Uterus (tissue), 2 donors: ENCODE measurements around the gene EPX.

Experiments used
- POLR2A ChIP-seq, 2 donors: fragments of 450-650 bp; IDR thresholded peaks; one replicate each; pipeline ENCODE4 v1.6.1; 2016; ENCODE audit warnings: antibody characterized with exemption in 2 of 2, mild to moderate bottlenecking in 1 of 2, moderate library complexity in 1 of 2
- TF ChIP-seq, protein P1 (sequence below), 4 experiments: fragments of 200-600 bp in 2 of 4; fragments of 450-650 bp in 2 of 4; sonication (generic) in 2 of 4; IDR thresholded peaks; one replicate each; pipeline ENCODE4 v1.5.1; 2016 to 2019; ENCODE audit warnings: antibody characterized with exemption in 4 of 4, mild to moderate bottlenecking in 2 of 4, moderate library complexity in 1 of 4

GRCh38 chr17:58252141-58252540, 59.6 kb downstream of the EPX start:
- no peak for TF ChIP-seq POLR2A (IDR thresholded peaks at IDR 0.05)
- TF ChIP-seq, protein P1, sequence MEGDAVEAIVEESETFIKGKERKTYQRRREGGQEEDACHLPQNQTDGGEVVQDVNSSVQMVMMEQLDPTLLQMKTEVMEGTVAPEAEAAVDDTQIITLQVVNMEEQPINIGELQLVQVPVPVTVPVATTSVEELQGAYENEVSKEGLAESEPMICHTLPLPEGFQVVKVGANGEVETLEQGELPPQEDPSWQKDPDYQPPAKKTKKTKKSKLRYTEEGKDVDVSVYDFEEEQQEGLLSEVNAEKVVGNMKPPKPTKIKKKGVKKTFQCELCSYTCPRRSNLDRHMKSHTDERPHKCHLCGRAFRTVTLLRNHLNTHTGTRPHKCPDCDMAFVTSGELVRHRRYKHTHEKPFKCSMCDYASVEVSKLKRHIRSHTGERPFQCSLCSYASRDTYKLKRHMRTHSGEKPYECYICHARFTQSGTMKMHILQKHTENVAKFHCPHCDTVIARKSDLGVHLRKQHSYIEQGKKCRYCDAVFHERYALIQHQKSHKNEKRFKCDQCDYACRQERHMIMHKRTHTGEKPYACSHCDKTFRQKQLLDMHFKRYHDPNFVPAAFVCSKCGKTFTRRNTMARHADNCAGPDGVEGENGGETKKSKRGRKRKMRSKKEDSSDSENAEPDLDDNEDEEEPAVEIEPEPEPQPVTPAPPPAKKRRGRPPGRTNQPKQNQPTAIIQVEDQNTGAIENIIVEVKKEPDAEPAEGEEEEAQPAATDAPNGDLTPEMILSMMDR (IDR thresholded peaks at IDR 0.05) = no peak
